ENCODE data around the gene S100A2. TPM values are rescaled to one million over a fixed set of nuclear protein-coding genes. Genes with fewer than 3 reads are reported as not detected.
A peak's percentile ranks its signal among the peaks of the same experiment; 100 is the strongest.

The S100A2 gene
- total and polyA plus RNA-seq, 2 of the 8 experiments (the other 6 are each of a cell fraction or from before 2014, with no cell fraction given): 0.86 TPM; not detected in 1

GRCh38 chr1:153606194-153606593, 40.5 kb upstream of the S100A2 start:
- H3K56ac ChIP-seq (replicated peaks; ENCODE audit: insufficient read length, low read depth, low read length): no peak overlapping the region
- ChIA-PET POLR2A (ENCODE audit: partially characterized antibody) (interaction anchor here (1.4 to 15.3 kb wide), 3 partner anchors 8 to 22 kb away, joined by 6 to 261 read pairs (median 7); partner anchors contain the start of genes CHTOP, S100A1 and S100A13), CTCF (ENCODE audit: partially characterized antibody) (interaction anchor here (0.9 to 15.9 kb wide), 6 partner anchors 10 to 90 kb away, joined by 3 to 224 read pairs (median 14); partner anchors contain the start of genes S100A13 and S100A14)
- TF ChIP-seq ZNF274 (IDR thresholded peaks at IDR 0.05; ENCODE audit: borderline replicate concordance, extremely low read depth, low read length) (no peak), E2F6 (IDR thresholded peaks at IDR 0.05) (no peak), CTBP2 (IDR thresholded peaks at IDR 0.05; ENCODE audit: borderline replicate concordance, insufficient read depth, insufficient read length, low read length) (no peak), ATF3 (IDR thresholded peaks at IDR 0.05; ENCODE audit: insufficient read depth, low read depth, low read length) (no peak), SIX5 (IDR thresholded peaks at IDR 0.05; ENCODE audit: low read depth, low read length) (no peak), RFX5 (IDR thresholded peaks at IDR 0.05; ENCODE audit: borderline replicate concordance, low read depth, low read length) (no peak), KDM4A (IDR thresholded peaks at IDR 0.05; ENCODE audit: low read depth, low read length, severe bottlenecking) (no peak), RAD21 (IDR thresholded peaks at IDR 0.05 in 1 of 2, conservative IDR thresholded peaks at IDR 0.05 in 1 of 2; ENCODE audit: low read depth in 2 of 2, low read length in 2 of 2) (no peak), SAP30 (IDR thresholded peaks at IDR 0.05; ENCODE audit: insufficient read depth, insufficient replicate concordance, low read length) (no peak), SP2 (IDR thresholded peaks at IDR 0.05; ENCODE audit: low read length) (no peak), KDM1A (IDR thresholded peaks at IDR 0.05; ENCODE audit: borderline replicate concordance, low read length) (no peak), NRF1 (IDR thresholded peaks at IDR 0.05; ENCODE audit: low read depth, low read length) (no peak)

More at GRCh38 chr1:153606194-153606593, 40.5 kb upstream of the S100A2 start:
- Histone ChIP-seq H3K27ac (ENCODE audit: low read depth, low read length) (no peak overlapping the region), H3K4me3 (ENCODE audit: extremely low read depth in 1 of 4, insufficient read depth in 2 of 4, low read depth in 3 of 4, low read length in 4 of 4) (no peak overlapping the region), H3K36me3 (ENCODE audit: control insufficient read depth in 2 of 4, insufficient read depth in 4 of 4, low read length in 3 of 4) (no peaks in the 10 kb centered on the region), H3K27me3 (replicated peaks in 1 of 4; ENCODE audit: control insufficient read depth in 3 of 4, extremely low read depth in 1 of 4, insufficient read depth in 3 of 4, low read length in 3 of 4) (no peaks in the 10 kb centered on the region), H2BK15ac (ENCODE audit: low read length) (no peak overlapping the region), H3K4ac (replicated peaks; ENCODE audit: insufficient read length, low read depth, low read length) (no peak overlapping the region), H2AFZ (ENCODE audit: low read length) (no peak overlapping the region), H3K4me2 (ENCODE audit: insufficient read depth in 1 of 2, low read depth in 2 of 2, low read length in 2 of 2) (no peak overlapping the region), H2BK12ac (ENCODE audit: low read depth, low read length) (no peak overlapping the region), H3K4me1 (replicated peaks in 1 of 4; ENCODE audit: control insufficient read depth in 3 of 4, insufficient read depth in 4 of 4, low read length in 3 of 4) (peaks cover 0 to 18% (median 13%) of the 10 kb centered on the region in 4 experiments; a peak in 6 of 7 replicates), H2BK120ac (replicated peaks; ENCODE audit: low read depth, low read length) (no peak overlapping the region), H2AK5ac (ENCODE audit: low read depth, low read length) (peak overlapping the region; percentile 61; the same call in 1 of the 2 replicates), H3K9ac (replicated peaks in 1 of 4; ENCODE audit: extremely low read depth in 1 of 4, low read depth in 3 of 4, low read length in 3 of 4) (no peak overlapping the region), H4K91ac (replicated peaks; ENCODE audit: insufficient read length, low read length) (no peak overlapping the region), H3K23ac (ENCODE audit: insufficient read length) (no peak overlapping the region), H3K79me1 (ENCODE audit: low read depth, low read length) (no peaks in the 10 kb centered on the region), H4K5ac (ENCODE audit: insufficient read length, low read depth, low read length) (no peak overlapping the region), H2BK20ac (ENCODE audit: low read length) (no peak overlapping the region), H3K14ac (ENCODE audit: insufficient read length) (no peak overlapping the region), H4K8ac (ENCODE audit: extremely low read depth, insufficient read depth, low read length) (no peak overlapping the region), H3K79me2 (ENCODE audit: control insufficient read depth in 1 of 2, insufficient read depth in 2 of 2, low read length in 2 of 2) (no peaks in the 10 kb centered on the region), H4K20me1 (replicated peaks in 1 of 2; ENCODE audit: control insufficient read depth in 1 of 2, insufficient read depth in 2 of 2, low read length in 2 of 2) (no peaks in the 10 kb centered on the region), H3K18ac (ENCODE audit: extremely low read depth, low read length) (no peak overlapping the region), H3K9me3 (ENCODE audit: insufficient read depth in 2 of 2, low read depth in 1 of 2, low read length in 1 of 2) (no peaks in the 10 kb centered on the region), H2BK5ac (ENCODE audit: low read depth, low read length) (no peak overlapping the region), H3K23me2 (ENCODE audit: low read depth, low read length) (no peaks in the 10 kb centered on the region)
- WGBS, 2 experiments (ENCODE audit: extremely low coverage in 1 of 2, insufficient coverage in 1 of 2, insufficient read length in 1 of 2, insufficient replicate concordance in 2 of 2, low coverage in 1 of 2, low lambda C conversion rate in 2 of 2, missing lambda C conversion rate in 1 of 2): 79% methylated on average over 3 of the region's 11 CpGs; no CpG with 5 or more reads in 1 of the 2 experiments
- no peak for FAIRE-seq
- DNase-seq (ENCODE audit: low read depth in 1 of 2, low spot score in 2 of 2): no peak
